Measurements from ENCODE around the gene VASH2. TPM values are rescaled to one million over a fixed set of nuclear protein-coding genes. Genes with fewer than 3 reads are reported as not detected.

VASH2 gene
- total and polyA plus RNA-seq, 2 donors (not counting 1 experiment from before 2014, with no cell fraction given) = 0.06 TPM; not detected in 1

DNA sequence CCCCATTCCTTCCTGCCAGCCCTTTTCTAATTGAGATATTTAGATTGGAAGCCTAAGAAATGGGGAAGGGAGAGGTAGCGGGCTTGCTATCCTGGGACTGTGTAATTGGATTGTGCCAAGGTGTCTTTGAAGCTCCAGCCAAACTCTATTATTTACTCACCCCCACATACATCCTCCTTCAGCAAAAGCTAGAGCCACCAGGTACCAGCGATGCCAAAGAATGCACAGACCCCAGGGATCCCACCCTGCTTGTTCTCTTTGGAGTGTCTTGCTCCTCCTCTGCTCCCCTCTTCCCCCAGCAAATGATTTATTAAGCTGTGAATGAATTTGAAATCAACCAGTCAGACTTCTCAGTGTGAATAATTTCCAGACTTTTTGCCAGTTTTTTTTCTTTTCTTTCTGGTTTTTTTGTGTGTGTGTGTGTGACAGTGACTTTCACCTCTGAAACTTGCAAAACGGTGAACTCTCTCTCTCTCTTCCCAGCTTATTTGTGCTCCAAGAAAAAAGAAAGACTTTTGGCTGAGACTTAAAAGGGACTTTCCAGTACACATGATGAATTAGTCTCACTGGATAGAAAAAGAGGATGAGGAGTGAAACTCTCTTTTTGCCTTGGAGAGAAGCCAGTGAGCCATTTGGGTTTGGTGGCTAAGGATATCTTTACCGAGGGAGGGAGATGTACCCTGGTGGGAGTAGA is 1.8 kb downstream of the VASH2 start:
- Histone ChIP-seq H3K27ac (ENCODE audit: low read length in 2 of 2) (no peak overlapping the region), H3K4me3 (ENCODE audit: control extremely low read depth in 1 of 5, extremely low read depth in 1 of 5, insufficient read depth in 1 of 5, low read depth in 2 of 5, low read length in 4 of 5) (no peak overlapping the region), H3K79me2 (ENCODE audit: control insufficient read depth, insufficient read depth, low read length) (no peaks in the 10 kb centered on the region), H3K27me3 (replicated peaks in 1 of 4; ENCODE audit: control extremely low read depth in 1 of 4, control insufficient read depth in 3 of 4, insufficient read depth in 4 of 4, low read length in 3 of 4) (peaks cover 0 to 32% (median 7%) of the 10 kb centered on the region in 4 experiments), H2AFZ (ENCODE audit: insufficient read depth, low read depth, low read length, poor library complexity, severe bottlenecking) (peak overlapping the region; percentile 89), H4K20me1 (ENCODE audit: control insufficient read depth, insufficient read depth, low read length, poor library complexity, severe bottlenecking) (no peaks in the 10 kb centered on the region), H3K4me1 (ENCODE audit: control insufficient read depth in 2 of 2, insufficient read depth in 2 of 2, low read length in 2 of 2) (peaks cover 16 to 27% of the 10 kb centered on the region in 2 donors), H3K9me3 (ENCODE audit: control extremely low read depth in 1 of 3, control insufficient read depth in 2 of 3, insufficient read depth in 1 of 3, low read length in 2 of 3) (peaks cover 0 to 1% (median 0%) of the 10 kb centered on the region in 3 donors), H3K9ac (ENCODE audit: low read length) (no peak overlapping the region), H3K4me2 (replicated peaks; ENCODE audit: low read depth, low read length, poor library complexity, severe bottlenecking) (peak overlapping the region; percentile 99), H3K36me3 (replicated peaks in 1 of 2; ENCODE audit: control extremely low read depth in 1 of 2, control insufficient read depth in 1 of 2, extremely low read depth in 1 of 2, insufficient read depth in 2 of 2, low read length in 1 of 2) (no peaks in the 10 kb centered on the region)
- no peak for ATAC-seq (ENCODE audit: low read depth)
- ChIA-PET POLR2A (no interaction called here), CTCF (no interaction called here)
- Mint-ChIP-seq H3K27me3 (peaks cover 18% of the 10 kb centered on the region), H3K9me3 (ENCODE audit: insufficient read depth) (no peaks in the 10 kb centered on the region), H3K4me1 (peaks cover 12% of the 10 kb centered on the region), H3K27ac (no peak overlapping the region), H3K4me3 (peak overlapping the region; percentile 91)
- intact Hi-C loops (cut with micrococcal nuclease) = loop anchor here (2.0 kb wide), 1 partner anchor 93 kb away; the partner anchor contains the start of gene FLVCR1
- 89% methylated on average over 1 of the region's 4 CpGs for WGBS (ENCODE audit: insufficient coverage)
- no peak for DNase-seq
- TF ChIP-seq EZH2 (IDR thresholded peaks at IDR 0.05; ENCODE audit: borderline replicate concordance, insufficient read depth, low read depth, low read length, poor library complexity, severe bottlenecking) = no peak
- TF ChIP-seq, protein P1, sequence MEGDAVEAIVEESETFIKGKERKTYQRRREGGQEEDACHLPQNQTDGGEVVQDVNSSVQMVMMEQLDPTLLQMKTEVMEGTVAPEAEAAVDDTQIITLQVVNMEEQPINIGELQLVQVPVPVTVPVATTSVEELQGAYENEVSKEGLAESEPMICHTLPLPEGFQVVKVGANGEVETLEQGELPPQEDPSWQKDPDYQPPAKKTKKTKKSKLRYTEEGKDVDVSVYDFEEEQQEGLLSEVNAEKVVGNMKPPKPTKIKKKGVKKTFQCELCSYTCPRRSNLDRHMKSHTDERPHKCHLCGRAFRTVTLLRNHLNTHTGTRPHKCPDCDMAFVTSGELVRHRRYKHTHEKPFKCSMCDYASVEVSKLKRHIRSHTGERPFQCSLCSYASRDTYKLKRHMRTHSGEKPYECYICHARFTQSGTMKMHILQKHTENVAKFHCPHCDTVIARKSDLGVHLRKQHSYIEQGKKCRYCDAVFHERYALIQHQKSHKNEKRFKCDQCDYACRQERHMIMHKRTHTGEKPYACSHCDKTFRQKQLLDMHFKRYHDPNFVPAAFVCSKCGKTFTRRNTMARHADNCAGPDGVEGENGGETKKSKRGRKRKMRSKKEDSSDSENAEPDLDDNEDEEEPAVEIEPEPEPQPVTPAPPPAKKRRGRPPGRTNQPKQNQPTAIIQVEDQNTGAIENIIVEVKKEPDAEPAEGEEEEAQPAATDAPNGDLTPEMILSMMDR (IDR thresholded peaks at IDR 0.05) = no peak

DNA sequence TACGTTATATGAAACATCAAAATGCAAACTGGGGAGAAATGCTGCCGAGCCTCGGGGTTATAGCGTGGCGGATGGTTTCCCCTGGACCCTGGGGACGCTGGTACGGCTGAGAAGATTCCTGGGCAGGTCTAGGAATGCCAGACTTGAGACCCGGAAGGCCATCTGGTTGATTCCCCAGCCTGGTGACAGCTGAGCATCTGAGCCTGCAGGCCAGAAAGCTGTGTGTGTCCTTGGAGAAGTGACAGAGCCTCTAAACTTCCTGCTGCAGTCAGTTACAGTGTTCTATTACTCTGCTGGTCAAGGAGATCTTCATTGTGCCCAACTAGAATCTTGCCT is 2.3 kb downstream of the VASH2 start:
- intact Hi-C loops (cut with micrococcal nuclease) = no loop called here
- ChIA-PET POLR2A (no interaction called here), CTCF (no interaction called here)
- no peaks in the 10 kb centered on the region for H3K9me3 Mint-ChIP-seq (ENCODE audit: insufficient read depth)
- peak overlapping the region; percentile 91 for H3K4me3 Mint-ChIP-seq
- Histone ChIP-seq H2AFZ (ENCODE audit: insufficient read depth, low read depth, low read length, poor library complexity, severe bottlenecking) (no peak overlapping the region), H3K27me3 (replicated peaks in 1 of 4; ENCODE audit: control extremely low read depth in 1 of 4, control insufficient read depth in 3 of 4, insufficient read depth in 4 of 4, low read length in 3 of 4) (peaks cover 0 to 32% (median 7%) of the 10 kb centered on the region in 4 experiments), H3K4me2 (replicated peaks; ENCODE audit: low read depth, low read length, poor library complexity, severe bottlenecking) (no peak overlapping the region), H3K9me3 (ENCODE audit: control extremely low read depth in 1 of 3, control insufficient read depth in 2 of 3, insufficient read depth in 1 of 3, low read length in 2 of 3) (peaks cover 0 to 1% (median 0%) of the 10 kb centered on the region in 3 donors), H3K79me2 (ENCODE audit: control insufficient read depth, insufficient read depth, low read length) (no peaks in the 10 kb centered on the region), H3K4me1 (ENCODE audit: control insufficient read depth in 2 of 2, insufficient read depth in 2 of 2, low read length in 2 of 2) (peaks cover 13 to 22% of the 10 kb centered on the region in 2 donors), H4K20me1 (ENCODE audit: control insufficient read depth, insufficient read depth, low read length, poor library complexity, severe bottlenecking) (no peaks in the 10 kb centered on the region), H3K9ac (ENCODE audit: low read length) (no peak overlapping the region), H3K4me3 (ENCODE audit: control extremely low read depth in 1 of 5, extremely low read depth in 1 of 5, insufficient read depth in 1 of 5, low read depth in 2 of 5, low read length in 4 of 5) (no peak overlapping the region), H3K27ac (ENCODE audit: low read length in 2 of 2) (no peak overlapping the region), H3K36me3 (replicated peaks in 1 of 2; ENCODE audit: control extremely low read depth in 1 of 2, control insufficient read depth in 1 of 2, extremely low read depth in 1 of 2, insufficient read depth in 2 of 2, low read length in 1 of 2) (no peaks in the 10 kb centered on the region)
- 95% methylated on average over 8 of the region's 8 CpGs for WGBS (ENCODE audit: insufficient coverage)
- TF ChIP-seq, protein P1 (IDR thresholded peaks at IDR 0.05) = no peak
- TF ChIP-seq EZH2 (IDR thresholded peaks at IDR 0.05; ENCODE audit: borderline replicate concordance, insufficient read depth, low read depth, low read length, poor library complexity, severe bottlenecking) = no peak
- no peak for ATAC-seq (ENCODE audit: low read depth)
- DNase-seq = no peak
- H3K27ac Mint-ChIP-seq = no peak overlapping the region
- H3K27me3 Mint-ChIP-seq = peaks cover 18% of the 10 kb centered on the region
- H3K4me1 Mint-ChIP-seq = peaks cover 12% of the 10 kb centered on the region

Data from B cell (primary cell).